Measurements from ENCODE around the gene ITGA1.

ITGA1 gene

GRCh38 chr5:52839285-52839684, 51.6 kb downstream of the ITGA1 start:
- no peak overlapping the region for H3K27ac ChIP-seq (ENCODE audit: extremely low read depth, low read depth, low read length)
- POLR2A ChIA-PET = interaction anchor here (1.8 kb wide), 1 partner anchor 39 kb away, joined by 6 read pairs; no protein-coding TSS in a partner anchor
- peaks cover 21% of the 10 kb centered on the region for H3K4me1 ChIP-seq (ENCODE audit: control insufficient read depth, insufficient read depth, low read length)
- H3K36me3 ChIP-seq (ENCODE audit: control insufficient read depth in 2 of 2, insufficient read depth in 1 of 2, low read length in 2 of 2) = no peaks in the 10 kb centered on the region
- H3K9me3 ChIP-seq (ENCODE audit: control insufficient read depth, insufficient read depth, low read depth, low read length) = no peaks in the 10 kb centered on the region
- TF ChIP-seq ZNF473 (tag by site-specific recombination; IDR thresholded peaks at IDR 0.05) = no peak
- TF ChIP-seq ZNF311 (tag by site-specific recombination; IDR thresholded peaks at IDR 0.05; ENCODE audit: borderline replicate concordance) = no peak
- TF ChIP-seq TCF7L2 (IDR thresholded peaks at IDR 0.05; ENCODE audit: borderline replicate concordance, low read depth, low read length) = no peak
- TF ChIP-seq ZNF121 (tag by site-specific recombination; IDR thresholded peaks at IDR 0.05) = no peak
- TF ChIP-seq ZNF23 (tag by site-specific recombination; IDR thresholded peaks at IDR 0.05; ENCODE audit: borderline replicate concordance) = no peak
- no peak for TF ChIP-seq ZFP41 (tag by site-specific recombination; IDR thresholded peaks at IDR 0.05; ENCODE audit: borderline replicate concordance)
- TF ChIP-seq ZNF560 (tag by site-specific recombination; IDR thresholded peaks at IDR 0.05; ENCODE audit: borderline replicate concordance) = no peak
- TF ChIP-seq ZBTB26 (tag by site-specific recombination; optimal IDR thresholded peaks at IDR 0.05) = no peak
- TF ChIP-seq GFI1B (tag by site-specific recombination; IDR thresholded peaks at IDR 0.05) = no peak
- no peak for TF ChIP-seq ZNF670 (tag by site-specific recombination; IDR thresholded peaks at IDR 0.05; ENCODE audit: low read depth)
- no peak for TF ChIP-seq ZFHX2 (tag by site-specific recombination; conservative IDR thresholded peaks at IDR 0.05)
- no peak for TF ChIP-seq ZNF837 (tag by site-specific recombination; IDR thresholded peaks at IDR 0.05)
- no peak for TF ChIP-seq ZNF335 (tag by site-specific recombination; conservative IDR thresholded peaks at IDR 0.05)
- no peak for TF ChIP-seq ZNF600 (tag by site-specific recombination; IDR thresholded peaks at IDR 0.05)
- TF ChIP-seq ZNF514 (tag by site-specific recombination; IDR thresholded peaks at IDR 0.05) = no peak
- no peak for TF ChIP-seq SETDB1 (IDR thresholded peaks at IDR 0.05; ENCODE audit: insufficient read length, low read length)
- CTCF ChIA-PET = interaction anchor here (0.7 to 0.8 kb wide), 3 partner anchors 47 to 969 kb away, joined by 3 read pairs; no protein-coding TSS in a partner anchor
- no peak overlapping the region for H3K4me3 ChIP-seq (ENCODE audit: low read depth, low read length)

GRCh38 chr5:52840277-52841050, 52.7 kb downstream of the ITGA1 start:
- POLR2A ChIA-PET = no interaction called here
- Histone ChIP-seq H3K4me3 (ENCODE audit: low read depth, low read length) (no peak overlapping the region), H3K4me1 (ENCODE audit: control insufficient read depth, insufficient read depth, low read length) (peaks cover 25% of the 10 kb centered on the region), H3K36me3 (ENCODE audit: control insufficient read depth in 2 of 2, insufficient read depth in 1 of 2, low read length in 2 of 2) (no peaks in the 10 kb centered on the region), H3K9me3 (ENCODE audit: control insufficient read depth, insufficient read depth, low read depth, low read length) (no peaks in the 10 kb centered on the region), H3K27ac (ENCODE audit: extremely low read depth, low read depth, low read length) (no peak overlapping the region)
- CTCF ChIA-PET = no interaction called here
- TF ChIP-seq ZNF175 (tag by site-specific recombination; IDR thresholded peaks at IDR 0.05) = no peak
- TF ChIP-seq IKZF3 (tag by site-specific recombination; IDR thresholded peaks at IDR 0.05) = peak; percentile 74
- TF ChIP-seq PRDM6 (tag by site-specific recombination; IDR thresholded peaks at IDR 0.05) = peak; percentile 58
- TF ChIP-seq ZBTB8A (tag by site-specific recombination; IDR thresholded peaks at IDR 0.05) = no peak
- TF ChIP-seq ZBTB11 (tag by site-specific recombination; conservative IDR thresholded peaks at IDR 0.05; ENCODE audit: low read depth) = no peak
- no peak for TF ChIP-seq ZNF202 (tag by site-specific recombination; IDR thresholded peaks at IDR 0.05; ENCODE audit: borderline replicate concordance)
- TF ChIP-seq ZNF488 (tag by site-specific recombination; IDR thresholded peaks at IDR 0.05) = no peak
- no peak for TF ChIP-seq ZNF174 (tag by site-specific recombination; IDR thresholded peaks at IDR 0.05)
- peak; percentile 66; the same call in 1 of the 2 replicates for TF ChIP-seq ZNF561 (tag by site-specific recombination; IDR thresholded peaks at IDR 0.05; ENCODE audit: borderline replicate concordance)
